NCI-H1105 (cell line): Measurements from ENCODE around the gene AIG1.
"Not testable (repeated sequence)": the region's sequence is repeated elsewhere in the genome, so short reads cannot be mapped to it uniquely, and the experiment has no call there.

ENCODE experiments used
- DNase-seq: peaks from one replicate; lab custom pipeline; 2025; lab: John Stamatoyannopoulos, UW

Gene AIG1

DNA sequence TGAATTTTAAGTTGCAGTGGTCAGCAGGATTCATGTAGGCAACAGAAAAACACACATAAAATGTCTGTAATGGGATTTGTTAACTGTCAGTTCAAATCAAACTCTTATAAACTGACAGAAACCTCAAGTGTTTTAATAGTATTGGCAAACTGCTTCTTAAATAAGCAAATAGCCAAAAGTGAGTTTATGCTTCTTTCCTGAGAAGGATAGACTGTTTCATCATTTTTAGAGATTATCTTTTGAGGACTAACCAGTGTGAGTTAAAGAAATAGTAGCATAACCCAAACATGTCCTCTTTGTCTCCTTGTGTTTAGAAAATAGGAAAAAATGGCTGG is 68.0 kb downstream of the AIG1 start:
- no peak for DNase-seq

DNA sequence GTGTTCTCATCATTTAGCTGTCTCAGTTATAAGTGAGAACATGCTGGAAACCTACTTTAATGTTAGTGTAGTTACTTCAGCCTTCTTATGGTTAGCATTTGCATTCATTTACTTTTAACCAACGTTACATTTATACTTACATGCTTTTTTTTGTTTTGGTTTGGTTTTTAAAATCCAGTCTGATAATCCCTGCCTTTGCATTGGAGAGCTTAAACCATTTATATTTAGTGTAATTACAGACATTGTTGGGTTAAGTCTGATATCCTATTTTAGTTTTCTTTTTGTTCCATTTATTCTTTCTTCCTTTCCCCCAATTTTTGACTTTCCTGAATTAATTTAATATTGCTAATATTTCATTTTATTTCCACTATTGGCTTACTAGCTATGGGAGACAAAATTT is 70.2 kb downstream of the AIG1 start:
- no peak for DNase-seq

- DNase-seq: no peak
Measured at GRCh38 chr6:143135325-143135724, 74.6 kb downstream of the AIG1 start.

DNA sequence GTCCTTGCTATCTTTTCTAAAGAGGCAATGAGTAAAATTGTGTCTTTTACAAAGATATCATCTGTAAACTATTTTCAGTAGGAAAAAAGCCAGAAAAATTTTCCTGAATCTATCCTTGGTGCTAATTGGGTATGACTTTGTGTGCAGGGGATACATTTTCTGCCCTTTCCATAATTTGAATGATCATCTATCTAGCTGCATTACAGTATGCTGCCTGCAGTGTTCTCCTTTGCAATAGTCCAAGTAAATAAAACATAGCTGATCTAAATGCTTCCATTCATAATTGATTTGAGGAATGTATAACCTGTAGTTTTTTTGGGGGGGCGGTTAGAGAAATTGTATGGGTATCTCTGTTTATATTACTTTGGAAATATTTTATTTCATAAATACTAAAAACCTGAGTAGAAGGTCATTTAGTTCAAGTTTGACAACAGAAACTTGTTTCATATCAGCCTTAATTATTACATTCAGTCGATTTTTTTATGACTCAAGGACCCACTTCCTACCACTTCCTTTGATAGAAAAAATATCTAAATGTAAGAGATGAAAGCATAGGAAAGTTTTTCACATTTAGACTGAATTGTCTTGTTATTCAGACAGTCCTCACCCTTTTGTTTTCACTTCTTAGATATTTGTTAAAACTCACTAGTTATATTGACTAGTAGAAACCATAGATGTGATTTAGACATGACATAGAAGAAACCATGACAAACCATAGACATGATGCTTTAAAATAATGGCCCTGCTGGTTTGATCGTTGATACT is 75.3 kb downstream of the AIG1 start:
- no peak for DNase-seq

DNA sequence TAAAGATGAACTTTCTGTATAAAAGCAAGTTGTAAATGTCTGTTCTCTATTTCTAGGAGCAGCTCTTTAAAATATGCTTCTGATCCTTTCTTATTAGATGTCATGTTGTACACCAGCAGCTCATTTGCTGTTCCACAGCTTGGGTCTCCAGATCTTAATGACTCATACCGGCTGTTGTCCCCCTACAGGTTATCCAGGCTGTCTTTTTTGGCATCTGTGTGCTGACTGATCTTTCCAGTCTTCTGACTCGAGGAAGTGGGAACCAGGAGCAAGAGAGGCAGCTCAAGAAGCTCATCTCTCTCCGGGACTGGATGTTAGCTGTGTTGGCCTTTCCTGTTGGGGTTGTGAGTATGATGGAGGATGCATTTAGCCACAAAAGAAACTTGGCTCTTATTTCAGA is 76.0 kb downstream of the AIG1 start:
- DNase-seq: no peak

DNA sequence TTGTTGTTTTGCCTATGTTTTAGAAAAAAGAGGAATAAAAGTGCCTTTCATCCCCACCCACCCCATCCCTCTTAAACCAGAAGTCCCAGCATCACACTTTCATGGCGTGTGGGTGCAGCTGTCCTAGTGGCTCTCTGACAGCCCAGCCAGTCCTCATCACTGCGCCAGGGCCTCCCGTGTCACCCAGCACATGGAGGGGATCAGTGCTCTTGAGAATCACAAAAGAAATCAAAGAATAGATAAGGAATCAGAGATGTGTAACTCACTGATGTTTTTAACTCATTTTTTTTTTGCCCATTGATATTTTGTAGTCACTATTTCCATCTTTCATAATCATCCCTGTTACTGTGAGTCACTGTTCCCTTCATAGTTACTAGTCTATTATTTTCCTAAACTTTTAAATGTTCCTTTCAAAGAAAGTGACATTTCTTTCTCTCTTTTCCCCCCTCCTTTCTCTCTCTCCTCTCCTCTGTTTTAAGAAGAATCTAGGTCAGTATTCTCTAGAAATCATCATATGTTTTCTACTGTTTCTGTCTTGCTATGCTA is 78.6 kb downstream of the AIG1 start:
- DNase-seq: no peak

DNA sequence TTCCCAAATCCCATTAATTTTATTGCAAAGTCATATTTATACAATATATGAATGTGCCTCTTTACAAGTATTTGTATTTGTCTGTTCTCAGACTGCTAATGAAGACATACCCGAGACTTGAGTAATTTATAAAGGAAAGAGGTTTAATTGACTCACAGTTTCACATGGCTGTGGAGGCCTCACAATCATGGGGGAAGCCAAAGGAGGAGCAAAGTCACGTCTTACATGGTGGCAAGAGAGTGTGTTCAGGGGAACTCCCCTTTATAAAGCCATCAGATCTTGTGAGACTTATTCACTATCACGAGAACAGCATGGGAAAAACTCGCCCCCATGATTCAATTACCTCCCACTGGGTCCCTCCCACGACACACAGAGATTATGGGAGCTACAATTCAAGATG is 79.2 kb downstream of the AIG1 start:
- not testable (repeated sequence) for DNase-seq

DNA sequence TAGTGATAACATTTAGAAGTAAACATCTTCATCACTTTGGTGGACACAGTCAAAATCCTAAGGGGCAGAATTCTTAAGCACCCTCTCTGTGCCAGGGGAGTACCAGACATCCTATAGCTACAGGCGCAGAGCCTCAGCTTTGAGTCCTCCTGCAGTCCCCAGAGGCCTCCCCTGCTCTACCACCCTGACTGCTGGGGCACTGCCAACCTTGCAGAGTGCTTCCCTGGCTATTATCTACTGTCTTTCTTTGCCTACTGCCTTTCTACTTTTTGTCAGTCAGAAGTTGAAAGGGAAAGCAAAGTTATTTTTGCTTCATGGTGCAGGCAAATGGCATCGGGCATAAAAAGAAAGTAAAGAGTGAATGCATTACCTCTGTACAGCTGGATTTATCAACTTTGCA is 80.1 kb downstream of the AIG1 start:
- no peak for DNase-seq

DNA sequence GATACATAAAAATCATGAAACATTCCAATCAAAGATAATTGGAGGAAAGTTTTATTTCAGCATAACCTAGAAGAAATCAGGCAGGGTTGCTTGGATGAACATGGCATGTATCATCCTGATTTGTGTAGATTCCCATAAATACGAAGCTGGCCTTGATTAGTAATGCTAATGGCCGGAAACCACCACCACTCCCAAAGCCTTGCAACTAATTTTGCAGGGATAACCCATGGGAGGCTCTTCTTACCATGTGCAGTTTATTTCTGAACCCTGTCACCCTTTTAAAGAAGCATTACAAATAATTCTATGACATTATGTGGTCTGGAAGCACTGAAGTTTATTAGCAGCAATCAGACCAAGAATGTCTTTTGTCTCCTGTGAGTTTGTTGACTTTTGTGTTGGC is 80.8 kb downstream of the AIG1 start:
- DNase-seq: no peak

DNA sequence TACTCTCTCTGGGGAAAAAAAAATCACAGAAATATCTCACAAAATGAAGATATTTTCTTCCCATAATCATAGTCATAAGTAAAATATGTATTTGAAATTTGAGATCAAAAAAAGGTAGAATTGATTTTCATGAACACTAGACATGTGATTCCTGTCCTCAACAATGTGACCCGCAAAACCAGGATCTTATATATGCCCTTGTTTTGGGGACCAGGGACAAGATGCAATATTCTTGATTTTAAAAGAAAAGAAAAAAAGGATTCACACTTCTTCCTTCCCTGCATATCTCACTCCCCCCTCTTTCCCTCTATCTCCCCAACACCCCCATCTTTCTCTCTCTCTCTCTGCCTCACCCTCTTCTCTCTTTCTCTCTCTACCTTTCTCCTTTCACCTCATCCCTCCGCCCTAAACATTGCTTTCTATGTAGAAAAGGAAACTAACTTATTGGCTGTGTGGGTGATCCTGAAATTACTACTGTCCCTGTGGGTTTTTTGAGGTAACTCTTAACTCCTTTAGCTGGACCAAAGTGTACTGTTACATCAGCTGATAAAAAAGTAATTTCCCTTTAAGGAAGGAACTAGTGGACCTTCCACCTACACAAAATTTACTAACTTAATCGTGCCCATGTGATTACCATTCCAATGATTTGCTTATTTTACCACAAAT is 85.6 kb downstream of the AIG1 start:
- DNase-seq: no peak

- DNase-seq: no peak
Measured at GRCh38 chr6:143149771-143150170, 89.1 kb downstream of the AIG1 start.

- DNase-seq: no peak
Measured at GRCh38 chr6:143150281-143150680, 89.6 kb downstream of the AIG1 start.

GRCh38 chr6:143151381-143151780 is 90.7 kb downstream of the AIG1 start:
- no peak for DNase-seq

GRCh38 chr6:143155681-143156080 is 95.0 kb downstream of the AIG1 start:
- no peak for DNase-seq

- DNase-seq: no peak
Measured at GRCh38 chr6:143157131-143157530, 96.4 kb downstream of the AIG1 start.

- no peak for DNase-seq
Measured at GRCh38 chr6:143158113-143158581, 97.5 kb downstream of the AIG1 start.

- DNase-seq: no peak
Measured at GRCh38 chr6:143159001-143159400, 98.3 kb downstream of the AIG1 start.

DNA sequence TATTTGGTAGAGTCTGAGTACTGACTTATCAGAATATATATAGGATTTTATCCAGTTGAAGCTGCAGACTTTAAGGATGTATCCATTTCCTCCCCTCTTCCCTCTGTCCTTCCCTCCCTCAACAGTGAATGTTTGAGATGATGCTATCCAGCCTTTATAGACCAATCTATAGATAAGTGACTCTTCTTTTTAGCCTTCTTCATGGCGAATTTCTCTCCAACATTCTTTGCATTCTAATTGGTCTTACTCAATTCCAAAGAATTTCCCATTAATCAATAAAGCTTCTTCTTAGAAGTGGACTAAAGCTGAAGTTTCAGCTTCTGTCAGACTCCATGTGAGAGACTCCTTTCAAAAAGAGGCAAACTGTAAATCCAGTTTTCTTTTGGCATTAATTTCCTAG is 99.3 kb downstream of the AIG1 start:
- DNase-seq: no peak

- no peak for DNase-seq
Measured at GRCh38 chr6:143160439-143161220, 99.9 kb downstream of the AIG1 start.

- DNase-seq: no peak
Measured at GRCh38 chr6:143163621-143164020, 102.9 kb downstream of the AIG1 start.

- no peak for DNase-seq
Measured at GRCh38 chr6:143164565-143165105, 103.9 kb downstream of the AIG1 start.

- DNase-seq: no peak
Measured at GRCh38 chr6:143165315-143165855, 104.7 kb downstream of the AIG1 start.
